Mesendoderm (in vitro differentiated cells): ENCODE data around the gene IFNAR1.

ENCODE experiments used
- DNase-seq: peaks from one replicate; pipeline ENCODE4 v3.0.0; 2013
- H2AK5ac ChIP-seq: 2 replicates; pipeline ENCODE4 v1.6.1; 2013; ENCODE audit warnings: low read length, inconsistent platforms
- H2BK120ac ChIP-seq: 2 replicates; pipeline ENCODE4 v1.6.1; 2013; ENCODE audit warnings: low read depth, mild to moderate bottlenecking, low read length, moderate library complexity, mixed read lengths
- H2BK15ac ChIP-seq: replicated peaks from 2 replicates; pipeline ENCODE4 v1.6.1; 2013; ENCODE audit warnings: low read depth, mild to moderate bottlenecking, moderate library complexity
- H2BK5ac ChIP-seq: 2 replicates; pipeline ENCODE4 v1.6.1; 2013; ENCODE audit warnings: low read length, inconsistent platforms
- H3K18ac ChIP-seq: 2 replicates; pipeline ENCODE4 v1.6.1; 2013; ENCODE audit warnings: mild to moderate bottlenecking, low read length, mixed read lengths
- H3K23ac ChIP-seq: one replicate; pipeline ENCODE4 v1.6.1; 2013; ENCODE audit warnings: low read length
- H3K27ac ChIP-seq: 2 replicates; pipeline ENCODE4 v1.5.1; 2013; ENCODE audit warnings: low read depth, mild to moderate bottlenecking, inconsistent platforms, low read length, moderate library complexity
- H3K27me3 ChIP-seq: 2 replicates; pipeline ENCODE4 v1.6.1; 2013; ENCODE audit warnings: low read length, control low read depth, mild to moderate bottlenecking, inconsistent platforms; ENCODE audit not compliant: insufficient read depth, poor library complexity
- H3K36me3 ChIP-seq: 2 replicates; pipeline ENCODE4 v1.6.1; 2013; ENCODE audit warnings: low read length, inconsistent platforms; ENCODE audit not compliant: control insufficient read depth, insufficient read depth
- H3K4ac ChIP-seq: one replicate; pipeline ENCODE4 v1.6.1; 2013; ENCODE audit warnings: low read depth, mild to moderate bottlenecking, low read length, moderate library complexity
- H3K4me1 ChIP-seq: 2 replicates; pipeline ENCODE4 v1.6.1; 2013; ENCODE audit warnings: low read depth, low read length, inconsistent platforms; ENCODE audit not compliant: control insufficient read depth
- H3K4me2 ChIP-seq: 2 replicates; pipeline ENCODE4 v1.6.1; 2013; ENCODE audit warnings: low read length
- H3K4me3 ChIP-seq: 2 replicates; pipeline ENCODE4 v1.5.1; 2013; ENCODE audit warnings: mild to moderate bottlenecking, low read length
- H3K56ac ChIP-seq: one replicate; pipeline ENCODE4 v1.6.1; 2013; ENCODE audit warnings: low read length
- H3K79me1 ChIP-seq: 2 replicates; pipeline ENCODE4 v1.6.1; 2013; ENCODE audit warnings: low read length, inconsistent platforms
- H3K79me2 ChIP-seq: 2 replicates; pipeline ENCODE4 v1.6.1; 2013; ENCODE audit warnings: mild to moderate bottlenecking, low read length; ENCODE audit not compliant: control insufficient read depth, insufficient read depth
- H3K9ac ChIP-seq: 2 replicates; pipeline ENCODE4 v1.6.1; 2013; ENCODE audit warnings: low read length, inconsistent platforms
- H4K5ac ChIP-seq: one replicate; pipeline ENCODE4 v1.6.1; 2013; ENCODE audit warnings: low read length
- H4K8ac ChIP-seq: one replicate; pipeline ENCODE4 v1.6.1; 2013; ENCODE audit warnings: low read depth, mild to moderate bottlenecking, control low read depth, low read length, moderate library complexity
- WGBS: extraction: QIAGEN DNeasy Blood & Tissue Kit; methylation state at CpG from one replicate; pipeline ENCODE4 v1.1.7; 2013; ENCODE audit warnings: low lambda C conversion rate, missing lambda C conversion rate; ENCODE audit not compliant: insufficient coverage; ENCODE audit errors: extremely low coverage; 5-methylcytosine and 5-hydroxymethylcytosine counted together

The IFNAR1 gene

GRCh38 chr21:33292724-33293123 lies 32.0 kb upstream of the IFNAR1 start:
- H3K9ac ChIP-seq: no peak overlapping the region
- H3K79me1 ChIP-seq: no peaks in the 10 kb centered on the region
- H2BK5ac ChIP-seq: no peak overlapping the region
- H3K18ac ChIP-seq: no peak overlapping the region
- no peak overlapping the region for H3K23ac ChIP-seq
- no peak overlapping the region for H3K27ac ChIP-seq
- no peak for DNase-seq
- H3K4me2 ChIP-seq: no peak overlapping the region
- H3K4ac ChIP-seq: no peak overlapping the region
- no peaks in the 10 kb centered on the region for H3K79me2 ChIP-seq
- H2AK5ac ChIP-seq: no peak overlapping the region
- H3K36me3 ChIP-seq: no peaks in the 10 kb centered on the region
- no CpG with 5 or more reads among the region's 5 CpGs for WGBS
- no peak overlapping the region for H4K8ac ChIP-seq
- H3K56ac ChIP-seq: no peak overlapping the region
- no peak overlapping the region for H2BK15ac ChIP-seq
- H2BK120ac ChIP-seq: no peak overlapping the region
- no peak overlapping the region for H3K4me3 ChIP-seq
- no peaks in the 10 kb centered on the region for H3K27me3 ChIP-seq
- no peaks in the 10 kb centered on the region for H3K4me1 ChIP-seq
- H4K5ac ChIP-seq: no peak overlapping the region

GRCh38 chr21:33293136-33293535 lies 31.6 kb upstream of the IFNAR1 start:
- H3K79me1 ChIP-seq: no peaks in the 10 kb centered on the region
- no peak overlapping the region for H2BK15ac ChIP-seq
- DNase-seq: no peak
- H3K27ac ChIP-seq: no peak overlapping the region
- H3K56ac ChIP-seq: no peak overlapping the region
- H3K4me1 ChIP-seq: no peaks in the 10 kb centered on the region
- H4K8ac ChIP-seq: no peak overlapping the region
- no peak overlapping the region for H3K18ac ChIP-seq
- H3K36me3 ChIP-seq: no peaks in the 10 kb centered on the region
- no peaks in the 10 kb centered on the region for H3K27me3 ChIP-seq
- H2AK5ac ChIP-seq: no peak overlapping the region
- H3K23ac ChIP-seq: no peak overlapping the region
- no peak overlapping the region for H3K9ac ChIP-seq
- no peak overlapping the region for H3K4ac ChIP-seq
- H2BK5ac ChIP-seq: no peak overlapping the region
- no peak overlapping the region for H4K5ac ChIP-seq
- H2BK120ac ChIP-seq: no peak overlapping the region
- no peak overlapping the region for H3K4me3 ChIP-seq
- no peak overlapping the region for H3K4me2 ChIP-seq
- H3K79me2 ChIP-seq: no peaks in the 10 kb centered on the region
- WGBS: no CpG with 5 or more reads among the region's 7 CpGs

- Histone ChIP-seq H3K36me3 (no peaks in the 10 kb centered on the region), H2BK120ac (no peak overlapping the region), H3K23ac (no peak overlapping the region), H2AK5ac (no peak overlapping the region), H3K79me2 (no peaks in the 10 kb centered on the region), H4K5ac (no peak overlapping the region), H3K79me1 (no peaks in the 10 kb centered on the region), H3K4ac (no peak overlapping the region), H3K18ac (no peak overlapping the region), H2BK5ac (no peak overlapping the region), H3K4me3 (no peak overlapping the region), H3K4me1 (no peaks in the 10 kb centered on the region), H4K8ac (no peak overlapping the region), H3K27me3 (no peaks in the 10 kb centered on the region), H3K4me2 (no peak overlapping the region), H3K27ac (no peak overlapping the region), H2BK15ac (no peak overlapping the region), H3K56ac (no peak overlapping the region), H3K9ac (no peak overlapping the region)
- no CpG with 5 or more reads among the region's 7 CpGs for WGBS
- no peak for DNase-seq
These were observed 31.0 kb upstream of the IFNAR1 start for GRCh38 chr21:33293811-33294216.

GRCh38 chr21:33296156-33296555 lies 28.6 kb upstream of the IFNAR1 start:
- no peaks in the 10 kb centered on the region for H3K79me1 ChIP-seq
- no peak overlapping the region for H3K27ac ChIP-seq
- no peak overlapping the region for H2BK5ac ChIP-seq
- H4K8ac ChIP-seq: no peak overlapping the region
- no peak overlapping the region for H3K4ac ChIP-seq
- no peak overlapping the region for H2BK15ac ChIP-seq
- no peak overlapping the region for H2BK120ac ChIP-seq
- no peak overlapping the region for H3K56ac ChIP-seq
- H3K4me3 ChIP-seq: no peak overlapping the region
- H3K18ac ChIP-seq: no peak overlapping the region
- no peaks in the 10 kb centered on the region for H3K36me3 ChIP-seq
- no peaks in the 10 kb centered on the region for H3K27me3 ChIP-seq
- H4K5ac ChIP-seq: no peak overlapping the region
- no peaks in the 10 kb centered on the region for H3K4me1 ChIP-seq
- no peak overlapping the region for H3K9ac ChIP-seq
- H3K79me2 ChIP-seq: no peaks in the 10 kb centered on the region
- no peak overlapping the region for H2AK5ac ChIP-seq
- WGBS: no CpG with 5 or more reads among the region's 6 CpGs
- H3K23ac ChIP-seq: no peak overlapping the region
- H3K4me2 ChIP-seq: no peak overlapping the region
- no peak for DNase-seq

- Histone ChIP-seq H3K4ac (no peak overlapping the region), H2AK5ac (no peak overlapping the region), H4K8ac (no peak overlapping the region), H3K9ac (no peak overlapping the region), H3K23ac (no peak overlapping the region), H4K5ac (no peak overlapping the region), H3K36me3 (no peaks in the 10 kb centered on the region), H2BK15ac (no peak overlapping the region), H2BK120ac (no peak overlapping the region), H3K4me3 (no peak overlapping the region), H3K79me1 (no peaks in the 10 kb centered on the region), H3K27me3 (no peaks in the 10 kb centered on the region), H3K79me2 (no peaks in the 10 kb centered on the region), H2BK5ac (no peak overlapping the region), H3K4me2 (no peak overlapping the region), H3K56ac (no peak overlapping the region), H3K27ac (no peak overlapping the region), H3K4me1 (no peaks in the 10 kb centered on the region), H3K18ac (no peak overlapping the region)
- peak; percentile 22 for DNase-seq
- no CpG with 5 or more reads among the region's 5 CpGs for WGBS
These were observed 25.5 kb upstream of the IFNAR1 start for GRCh38 chr21:33299181-33299752.
